T-helper 1 cell treated with Interleukin-12 subunit alpha and Interleukin-12 subunit beta and Interleukin-4 antibody, amounts not matched to agents 30 μg/mL and 1 μg/mL, for 36 hours (primary cell): ENCODE data around the gene PDSS2.

Experiments
- H3K27ac Mint-ChIP-seq: one replicate; pipeline ENCODE4 v1.8.0; 2021; ENCODE audit warnings: mild to moderate bottlenecking, mixed read lengths
- H3K27me3 Mint-ChIP-seq: one replicate; pipeline ENCODE4 v1.8.0; 2021; ENCODE audit warnings: low read depth, mixed read lengths
- H3K36me3 Mint-ChIP-seq: one replicate; pipeline ENCODE4 v1.8.0; 2021; ENCODE audit warnings: low read depth, mixed read lengths
- H3K4me1 Mint-ChIP-seq: one replicate; pipeline ENCODE4 v1.8.0; 2021; ENCODE audit warnings: low read depth, mixed read lengths
- H3K4me3 Mint-ChIP-seq: one replicate; pipeline ENCODE4 v1.8.0; 2021; ENCODE audit warnings: mild to moderate bottlenecking, moderate library complexity, mixed read lengths
- H3K9me3 Mint-ChIP-seq: one replicate; pipeline ENCODE4 v1.8.0; 2021; ENCODE audit warnings: mixed read lengths

Gene PDSS2

GRCh38 chr6:107244742-107245480, 214.5 kb downstream of the PDSS2 start:
- H3K36me3 Mint-ChIP-seq = no peaks in the 10 kb centered on the region
- no peaks in the 10 kb centered on the region for H3K4me1 Mint-ChIP-seq
- H3K27ac Mint-ChIP-seq = no peak overlapping the region
- no peaks in the 10 kb centered on the region for H3K9me3 Mint-ChIP-seq
- no peaks in the 10 kb centered on the region for H3K27me3 Mint-ChIP-seq
- H3K4me3 Mint-ChIP-seq = no peak overlapping the region

- no peaks in the 10 kb centered on the region for H3K9me3 Mint-ChIP-seq
Observed at GRCh38 chr6:107244082-107244741, 215.2 kb downstream of the PDSS2 start.

GRCh38 chr6:107243471-107243870, 215.9 kb downstream of the PDSS2 start:
- H3K27me3 Mint-ChIP-seq = no peaks in the 10 kb centered on the region
- H3K36me3 Mint-ChIP-seq = no peaks in the 10 kb centered on the region
- H3K9me3 Mint-ChIP-seq = no peaks in the 10 kb centered on the region
- H3K4me1 Mint-ChIP-seq = no peaks in the 10 kb centered on the region
- no peak overlapping the region for H3K4me3 Mint-ChIP-seq
- H3K27ac Mint-ChIP-seq = no peak overlapping the region

More at GRCh38 chr6:107244082-107244741, 215.2 kb downstream of the PDSS2 start:
- Mint-ChIP-seq H3K4me1 (no peaks in the 10 kb centered on the region), H3K36me3 (no peaks in the 10 kb centered on the region), H3K27me3 (no peaks in the 10 kb centered on the region), H3K4me3 (no peak overlapping the region), H3K27ac (no peak overlapping the region)

GRCh38 chr6:107237992-107238660, 221.2 kb downstream of the PDSS2 start:
- no peak overlapping the region for H3K27ac Mint-ChIP-seq
- H3K4me3 Mint-ChIP-seq = no peak overlapping the region
- H3K9me3 Mint-ChIP-seq = peaks cover 8% of the 10 kb centered on the region
- H3K4me1 Mint-ChIP-seq = no peaks in the 10 kb centered on the region
- peaks cover 6% of the 10 kb centered on the region for H3K36me3 Mint-ChIP-seq
- no peaks in the 10 kb centered on the region for H3K27me3 Mint-ChIP-seq

DNA sequence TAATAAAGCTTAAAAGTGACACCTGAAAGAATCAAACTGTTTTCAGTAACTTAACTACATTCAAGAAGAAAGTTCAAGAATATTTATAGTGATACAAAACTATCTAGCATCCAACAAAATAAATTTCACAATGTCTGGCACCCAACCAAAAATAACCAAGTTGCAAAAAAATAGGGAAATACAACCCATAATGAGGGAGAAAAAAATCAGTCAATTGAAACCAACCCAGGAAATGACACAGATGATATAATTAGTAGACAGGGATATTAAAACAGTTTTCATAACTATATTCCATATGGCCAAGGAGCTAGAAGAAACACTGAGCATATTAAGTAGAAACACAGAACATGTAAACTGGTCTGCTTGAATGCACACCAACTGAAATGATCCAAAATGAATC, 223.9 kb downstream of the PDSS2 start:
- Mint-ChIP-seq H3K9me3 (peaks cover 8% of the 10 kb centered on the region), H3K36me3 (peaks cover 6% of the 10 kb centered on the region), H3K27ac (no peak overlapping the region), H3K27me3 (no peaks in the 10 kb centered on the region), H3K4me1 (no peaks in the 10 kb centered on the region), H3K4me3 (no peak overlapping the region)

- H3K27me3 Mint-ChIP-seq = no peaks in the 10 kb centered on the region
- H3K4me3 Mint-ChIP-seq = no peak overlapping the region
- H3K27ac Mint-ChIP-seq = no peak overlapping the region
- no peaks in the 10 kb centered on the region for H3K4me1 Mint-ChIP-seq
- peaks cover 8% of the 10 kb centered on the region for H3K9me3 Mint-ChIP-seq
- H3K36me3 Mint-ChIP-seq = peaks cover 6% of the 10 kb centered on the region
Observed at GRCh38 chr6:107235007-107235406, 224.4 kb downstream of the PDSS2 start.

- no peaks in the 10 kb centered on the region for H3K4me1 Mint-ChIP-seq
- no peak overlapping the region for H3K4me3 Mint-ChIP-seq
- no peak overlapping the region for H3K27ac Mint-ChIP-seq
- H3K27me3 Mint-ChIP-seq = no peaks in the 10 kb centered on the region
- H3K9me3 Mint-ChIP-seq = peaks cover 8% of the 10 kb centered on the region
- H3K36me3 Mint-ChIP-seq = peaks cover 3% of the 10 kb centered on the region
Observed at GRCh38 chr6:107231243-107231642, 228.1 kb downstream of the PDSS2 start.

DNA sequence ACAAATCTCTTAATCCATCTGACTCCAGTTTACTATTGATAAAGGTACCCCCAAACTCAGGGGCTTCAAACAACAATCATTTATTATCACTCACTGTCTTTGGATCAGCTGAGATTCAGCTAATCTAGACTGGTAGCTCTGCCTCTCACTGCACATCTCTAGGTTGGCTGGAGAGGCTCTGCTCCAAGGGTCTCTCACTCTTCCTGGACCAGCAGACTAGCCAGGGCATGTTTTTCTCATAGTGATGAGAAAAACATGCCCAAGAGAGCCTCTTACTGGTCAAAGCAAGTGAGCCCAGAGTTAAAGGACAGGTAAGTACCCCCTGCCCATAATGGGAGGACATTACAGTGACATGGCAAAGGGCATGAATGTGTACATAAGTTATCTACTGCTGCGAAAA, 228.9 kb downstream of the PDSS2 start:
- H3K4me1 Mint-ChIP-seq = no peaks in the 10 kb centered on the region
- H3K27me3 Mint-ChIP-seq = no peaks in the 10 kb centered on the region
- H3K36me3 Mint-ChIP-seq = no peaks in the 10 kb centered on the region
- no peak overlapping the region for H3K27ac Mint-ChIP-seq
- H3K4me3 Mint-ChIP-seq = no peak overlapping the region
- peaks cover 2% of the 10 kb centered on the region for H3K9me3 Mint-ChIP-seq

DNA sequence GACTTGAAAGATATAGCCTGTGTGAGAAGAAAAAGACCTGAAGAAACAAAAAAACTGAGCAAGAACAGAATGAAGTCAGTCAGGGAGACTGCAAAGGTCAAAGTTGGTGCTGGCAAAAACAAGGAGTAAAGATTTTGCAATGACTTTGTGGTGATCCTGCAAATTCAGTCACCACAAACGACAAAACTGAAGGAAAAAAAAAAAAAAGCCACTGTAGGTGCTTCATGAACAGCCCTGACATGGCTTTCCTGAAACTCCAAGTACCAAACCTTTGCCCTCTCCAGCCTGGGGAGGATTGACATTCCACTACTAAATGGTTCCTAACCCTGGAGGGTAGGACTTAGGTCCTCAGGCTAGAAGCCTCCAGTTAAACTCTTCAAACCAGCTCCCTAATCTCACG, 229.3 kb downstream of the PDSS2 start:
- no peaks in the 10 kb centered on the region for H3K36me3 Mint-ChIP-seq
- H3K4me1 Mint-ChIP-seq = no peaks in the 10 kb centered on the region
- no peaks in the 10 kb centered on the region for H3K27me3 Mint-ChIP-seq
- H3K4me3 Mint-ChIP-seq = no peak overlapping the region
- no peaks in the 10 kb centered on the region for H3K9me3 Mint-ChIP-seq
- no peak overlapping the region for H3K27ac Mint-ChIP-seq

DNA sequence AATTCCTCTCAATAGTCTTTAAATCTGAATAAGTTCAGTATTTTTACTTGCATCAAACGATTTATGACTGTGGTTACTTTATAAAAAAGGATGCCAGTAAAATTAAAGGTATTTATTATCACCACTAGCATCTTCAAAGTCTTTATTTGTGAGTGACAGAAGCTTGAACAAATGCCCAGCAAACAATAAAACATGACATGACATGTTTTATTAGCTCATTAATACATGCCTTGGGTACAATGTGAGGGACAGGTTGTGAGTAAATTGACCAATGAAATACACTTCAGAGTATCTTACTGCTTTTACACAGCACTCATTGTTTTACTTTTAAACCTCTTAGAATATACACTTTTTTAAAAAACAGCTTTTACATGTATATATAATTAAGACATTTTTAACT, 230.6 kb downstream of the PDSS2 start:
- H3K9me3 Mint-ChIP-seq = no peaks in the 10 kb centered on the region
- H3K4me3 Mint-ChIP-seq = no peak overlapping the region
- H3K27me3 Mint-ChIP-seq = no peaks in the 10 kb centered on the region
- H3K4me1 Mint-ChIP-seq = no peaks in the 10 kb centered on the region
- H3K36me3 Mint-ChIP-seq = no peaks in the 10 kb centered on the region
- no peak overlapping the region for H3K27ac Mint-ChIP-seq

GRCh38 chr6:107221519-107221918, 237.8 kb downstream of the PDSS2 start:
- Mint-ChIP-seq H3K36me3 (no peaks in the 10 kb centered on the region), H3K4me1 (peaks cover 2% of the 10 kb centered on the region), H3K9me3 (no peaks in the 10 kb centered on the region), H3K4me3 (no peak overlapping the region), H3K27me3 (no peaks in the 10 kb centered on the region), H3K27ac (no peak overlapping the region)

- Mint-ChIP-seq H3K36me3 (no peaks in the 10 kb centered on the region), H3K4me3 (no peak overlapping the region), H3K4me1 (peaks cover 2% of the 10 kb centered on the region), H3K27ac (no peak overlapping the region), H3K27me3 (no peaks in the 10 kb centered on the region), H3K9me3 (no peaks in the 10 kb centered on the region)
Observed at GRCh38 chr6:107219851-107220250, 239.5 kb downstream of the PDSS2 start.

- H3K36me3 Mint-ChIP-seq = no peaks in the 10 kb centered on the region
- no peak overlapping the region for H3K4me3 Mint-ChIP-seq
- no peaks in the 10 kb centered on the region for H3K27me3 Mint-ChIP-seq
- H3K27ac Mint-ChIP-seq = no peak overlapping the region
- no peaks in the 10 kb centered on the region for H3K9me3 Mint-ChIP-seq
- H3K4me1 Mint-ChIP-seq = peaks cover 2% of the 10 kb centered on the region
Observed at GRCh38 chr6:107218142-107218541, 241.2 kb downstream of the PDSS2 start.

GRCh38 chr6:107217248-107217647, 242.1 kb downstream of the PDSS2 start:
- Mint-ChIP-seq H3K4me3 (no peak overlapping the region), H3K4me1 (peaks cover 2% of the 10 kb centered on the region), H3K36me3 (no peaks in the 10 kb centered on the region), H3K9me3 (no peaks in the 10 kb centered on the region), H3K27ac (no peak overlapping the region), H3K27me3 (no peaks in the 10 kb centered on the region)
